OCI-LY1 (cell line): Measurements from ENCODE around the gene ADA.

Source experiments
- CTCF ChIP-seq: fragments of 200-600 bp; sonication (generic), shearing (Covaris generic); IDR thresholded peaks from 2 replicates; pipeline ENCODE4 v1.5.1; 2017; ENCODE audit warnings: mild to moderate bottlenecking, antibody characterized with exemption, low read length, moderate library complexity, mixed read lengths
- EZH2 ChIP-seq: fragments of 200-600 bp; sonication (generic), shearing (Covaris generic); IDR thresholded peaks from 2 replicates; pipeline ENCODE4 v1.8.0; 2017; ENCODE audit warnings: borderline replicate concordance, mixed run types, mild to moderate bottlenecking, antibody characterized with exemption, low read length, moderate library complexity, mixed read lengths

- TF ChIP-seq CTCF: no peak
- TF ChIP-seq EZH2: no peak
Measured at GRCh38 chr20:44635877-44636276, 15.6 kb downstream of the ADA start.
